ENCODE data around the gene KRTAP1-4.

DNA sequence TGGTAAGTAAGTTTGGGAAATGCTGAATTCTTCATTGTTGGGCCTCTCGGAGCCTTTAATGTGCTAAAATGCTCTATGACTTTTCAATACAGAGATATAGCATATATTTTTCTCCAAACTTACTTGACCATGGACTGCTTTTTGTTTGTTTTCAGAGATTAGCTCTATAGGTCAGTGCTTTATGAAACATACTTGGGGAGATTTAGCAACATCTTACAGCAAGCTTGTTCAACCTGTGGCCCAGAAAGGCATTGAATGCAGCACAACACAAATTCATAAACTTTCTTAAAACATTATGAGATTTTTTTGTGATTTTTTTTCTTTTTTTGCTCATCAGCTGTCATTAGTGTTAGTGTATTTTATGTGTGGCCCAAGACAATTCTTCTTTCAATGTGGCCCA, 20.1 kb downstream of the KRTAP1-4 start:
- TF ChIP-seq POLR2A (IDR thresholded peaks at IDR 0.05; ENCODE audit: low read depth, low read length) (no peak), POLR2AphosphoS5 (IDR thresholded peaks at IDR 0.05; ENCODE audit: low read depth, low read length) (no peak), TAF1 (IDR thresholded peaks at IDR 0.05; ENCODE audit: borderline replicate concordance, low read depth, low read length) (no peak)

All from GM12892 (cell line).